ENCODE results near the gene RBM47.
"Not testable (repeated sequence)": the region's sequence is repeated elsewhere in the genome, so short reads cannot be mapped to it uniquely, and the experiment has no call there.

The RBM47 gene

DNA sequence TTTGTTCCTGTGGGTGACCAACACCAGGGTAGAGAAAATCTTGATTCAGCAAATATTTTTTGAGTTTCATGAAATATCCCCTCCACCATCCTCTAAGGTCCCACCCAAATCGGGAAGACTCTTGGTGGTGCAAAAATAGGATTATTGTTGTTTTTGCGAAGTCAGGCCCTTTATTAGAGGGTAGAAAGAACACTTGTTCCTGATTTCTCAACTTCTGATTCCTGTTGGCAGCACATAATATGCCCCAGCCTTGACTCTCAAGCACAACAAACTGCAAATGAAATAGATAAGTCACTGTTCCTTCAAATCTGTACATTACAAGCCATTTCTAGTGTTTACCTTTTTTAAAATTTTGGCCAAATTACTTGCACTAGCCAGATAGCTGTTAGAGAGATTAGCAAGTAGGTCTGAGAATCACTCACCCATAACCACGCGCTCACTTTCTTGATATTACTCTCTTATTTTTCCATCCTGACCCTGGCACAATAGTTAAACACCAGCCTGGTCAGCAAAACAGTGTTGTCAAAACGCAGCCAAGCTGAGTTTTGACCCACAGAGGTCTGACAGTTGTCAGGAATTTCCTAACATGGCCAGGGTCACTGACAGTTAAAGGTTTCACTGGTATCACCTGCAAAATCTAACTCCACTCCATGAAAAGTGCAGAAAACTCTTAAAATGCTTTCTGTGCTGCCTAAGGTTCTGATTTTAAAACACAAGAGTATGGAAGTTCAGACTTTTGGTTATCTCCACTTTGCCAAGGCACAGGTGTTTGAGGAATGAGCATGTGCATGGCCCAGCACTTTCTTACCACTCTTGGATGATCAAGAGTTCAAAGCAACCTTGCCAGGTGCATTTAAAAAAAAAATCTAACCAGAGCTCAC is 69.8 kb downstream of the RBM47 start:
- no peak for DNase-seq

DNA sequence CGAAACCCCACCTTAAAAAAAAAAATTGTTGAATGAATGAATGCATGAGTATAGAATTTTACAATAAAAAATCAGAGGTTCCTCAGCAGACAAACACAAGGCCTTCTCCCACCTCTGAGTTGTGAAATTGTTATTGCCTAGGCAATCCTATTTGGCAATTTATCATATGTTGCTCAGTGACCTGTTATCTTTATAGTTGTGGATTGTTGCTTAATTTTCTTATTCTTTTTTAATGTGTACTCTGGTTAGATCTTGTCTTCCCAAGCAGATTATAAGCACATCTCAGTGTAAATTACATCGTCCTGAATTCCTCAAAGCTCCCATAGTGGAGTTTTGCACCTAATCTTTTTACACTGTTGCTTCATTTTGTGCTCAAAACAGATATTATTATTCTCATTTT is 71.9 kb downstream of the RBM47 start:
- no peak for DNase-seq

DNA sequence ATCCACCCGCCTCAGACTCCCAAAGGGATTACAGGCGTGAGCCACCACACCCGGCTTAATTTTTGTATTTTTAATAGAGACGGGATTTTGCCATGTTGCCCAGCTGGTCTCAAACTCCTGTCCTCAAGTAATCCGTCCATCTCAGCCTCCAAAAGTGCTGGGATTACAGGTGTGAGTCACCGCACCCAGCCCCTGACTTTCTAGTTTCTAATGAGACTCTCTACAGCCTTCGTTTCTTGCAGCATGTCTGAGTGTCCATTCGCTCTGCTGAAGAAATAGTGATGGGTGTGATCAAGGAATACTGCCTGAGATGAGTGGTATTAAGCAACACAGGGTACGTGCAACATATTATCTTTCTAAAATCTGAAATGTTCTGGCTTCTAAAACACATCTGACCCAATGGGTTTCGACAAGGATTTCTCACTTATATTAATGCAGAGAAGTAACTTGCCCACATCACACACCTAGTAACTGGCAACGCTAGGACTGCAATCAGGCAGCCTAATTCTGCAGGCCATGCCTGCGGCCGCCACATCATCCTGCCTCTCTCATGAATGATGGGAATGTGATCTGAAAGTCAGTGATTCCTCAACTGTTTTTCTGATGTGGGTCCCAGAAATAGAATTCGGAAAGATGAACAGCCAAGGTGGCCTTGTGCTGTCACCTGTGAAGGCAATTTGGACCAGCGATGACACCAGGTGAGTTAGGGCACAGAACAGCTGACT is 74.3 kb downstream of the RBM47 start:
- DNase-seq = no peak

DNA sequence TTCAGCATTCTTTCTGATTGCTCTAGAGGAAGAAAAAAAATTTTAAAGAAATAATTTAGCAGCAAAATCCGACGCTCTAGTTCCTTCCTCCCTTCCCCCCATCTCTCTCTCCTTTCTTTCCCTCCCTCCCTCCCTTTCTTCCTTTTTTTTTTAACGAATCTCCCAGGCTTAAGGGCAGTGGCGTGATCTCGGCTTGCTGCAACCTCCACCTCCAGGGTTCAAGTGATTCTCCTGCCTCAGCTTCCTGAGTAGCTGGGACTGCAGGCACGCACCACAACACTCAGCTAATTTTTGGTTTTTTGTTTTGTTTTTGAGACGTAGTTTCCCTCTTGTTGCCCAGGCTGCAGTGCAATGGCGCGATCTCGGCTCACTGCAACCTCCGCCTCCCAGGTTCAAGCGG is 75.0 kb downstream of the RBM47 start:
- DNase-seq = not testable (repeated sequence)

DNA sequence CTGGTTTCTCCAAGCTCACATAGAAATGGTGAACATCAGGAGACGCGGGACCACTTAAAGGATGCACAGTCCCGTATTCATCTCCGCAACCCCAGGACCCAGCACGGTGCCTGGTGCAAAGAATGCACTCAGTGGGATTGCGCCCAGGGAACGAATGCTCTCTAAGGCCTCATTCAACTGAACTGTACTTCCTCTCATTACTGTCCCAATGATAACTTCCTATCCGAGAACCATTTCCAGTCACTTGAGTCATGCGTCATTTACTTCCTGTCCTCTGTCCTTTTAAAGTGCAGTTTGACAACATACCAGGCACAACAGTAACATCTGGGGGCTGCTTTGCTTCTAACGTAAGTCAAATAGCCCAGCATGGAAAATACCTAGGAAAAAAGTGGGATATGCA is 75.7 kb downstream of the RBM47 start:
- DNase-seq = no peak

DNA sequence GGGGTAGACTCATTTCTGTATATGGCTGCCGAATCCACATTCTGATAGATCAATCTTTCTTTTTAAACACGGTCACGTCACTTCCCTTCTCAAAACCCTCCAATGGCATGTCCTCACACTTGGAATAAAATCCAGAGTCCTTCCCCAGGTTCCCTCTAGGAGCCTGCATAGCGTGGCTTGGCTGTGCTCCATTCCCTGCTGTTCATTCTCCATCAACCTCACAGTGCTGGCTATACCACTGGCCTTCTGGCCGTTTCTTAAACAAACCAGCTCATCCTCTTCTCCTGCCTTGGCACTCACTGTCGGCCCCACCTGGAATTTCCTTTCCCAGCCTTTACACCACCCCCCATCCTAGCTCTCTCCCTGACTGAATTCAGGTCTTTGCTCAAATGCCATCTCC is 77.1 kb downstream of the RBM47 start:
- DNase-seq = no peak

DNA sequence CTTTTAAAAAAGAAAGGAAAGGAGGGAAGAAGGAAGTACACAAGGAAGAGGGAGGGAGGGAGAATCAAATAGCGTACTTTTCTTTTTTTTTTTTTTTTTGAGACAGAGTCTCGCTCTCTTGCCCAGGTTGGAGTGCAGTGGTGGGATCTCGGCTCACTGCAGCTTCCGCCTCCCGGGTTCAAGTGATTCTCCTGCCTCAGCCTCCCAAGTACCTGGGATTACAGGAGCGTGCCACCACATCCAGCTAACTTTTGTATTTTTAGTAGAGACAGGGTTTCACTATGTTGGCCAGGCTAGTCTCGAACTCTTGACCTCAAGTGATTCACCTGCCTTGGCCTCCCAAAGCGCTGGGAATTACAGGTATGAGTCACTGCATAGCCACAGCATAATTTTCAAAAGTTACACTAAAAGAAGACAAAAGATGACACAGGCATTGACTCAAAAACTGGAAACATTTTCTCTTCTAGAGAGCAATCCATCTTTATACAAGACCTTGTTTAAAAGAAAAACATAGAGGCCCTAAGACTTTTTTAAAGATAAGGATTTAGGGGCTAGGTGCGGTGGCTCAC is 78.0 kb downstream of the RBM47 start:
- not testable (repeated sequence) for DNase-seq

DNA sequence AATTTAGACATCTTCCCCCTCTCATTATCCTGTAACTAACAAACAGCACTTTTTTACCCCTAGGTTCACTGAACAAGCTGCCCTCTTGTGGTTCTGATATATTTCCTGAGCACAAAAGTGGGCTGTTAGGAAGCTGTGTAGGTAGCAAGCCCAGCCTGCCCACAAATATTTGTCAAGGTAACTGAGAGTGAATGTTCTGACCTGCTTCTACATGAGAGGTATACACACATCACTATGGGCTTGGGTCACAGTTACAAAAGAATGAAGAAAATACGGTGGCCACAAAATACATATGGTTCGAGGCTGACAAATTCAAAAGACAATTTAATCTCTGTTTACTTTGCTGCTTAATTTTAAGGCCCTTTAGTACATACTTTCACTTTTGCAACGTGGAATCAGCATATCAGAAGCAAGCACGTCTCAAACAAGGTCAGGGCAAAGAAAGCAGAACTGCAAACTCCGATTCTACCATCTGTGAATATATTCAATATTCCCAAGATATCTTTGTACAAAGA is 78.7 kb downstream of the RBM47 start:
- no peak for DNase-seq

DNA sequence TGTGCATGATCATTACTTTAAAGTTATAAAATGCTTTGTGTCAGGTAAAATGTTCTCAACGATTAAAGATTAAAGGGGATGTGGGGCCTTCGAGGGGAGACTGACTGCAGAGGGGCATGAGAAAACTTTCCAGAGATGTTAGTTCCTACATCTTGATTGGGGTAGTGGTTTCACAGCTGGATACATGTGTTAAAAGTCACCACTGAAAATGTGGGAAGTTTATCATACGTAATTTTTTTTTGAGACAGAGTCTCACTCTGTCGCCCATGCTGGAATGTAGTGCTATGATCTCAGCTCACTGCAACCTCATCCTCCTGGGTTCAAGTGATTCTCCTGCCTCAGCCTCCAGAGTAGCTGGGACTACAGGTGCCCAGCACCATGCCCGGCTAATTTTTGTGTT is 79.5 kb downstream of the RBM47 start:
- DNase-seq = no peak

DNA sequence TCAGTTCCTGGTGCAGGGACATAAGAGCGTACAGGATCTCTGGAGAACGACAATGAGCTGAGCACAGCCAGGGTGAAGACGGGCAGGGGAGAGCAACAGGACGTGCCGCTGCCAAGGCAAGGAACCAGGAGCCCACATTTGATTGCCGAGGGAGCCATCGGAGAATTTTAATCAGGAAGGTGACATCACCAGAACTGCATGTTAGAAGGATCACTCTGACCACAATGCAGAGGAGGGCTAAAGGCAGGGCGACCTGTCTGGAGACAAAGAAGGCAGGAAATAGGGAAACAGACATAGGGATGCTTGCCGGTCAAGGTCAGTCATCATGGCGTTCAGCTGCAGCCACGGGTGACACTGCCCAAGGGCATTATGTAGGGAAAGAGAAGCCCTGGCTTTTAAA is 81.4 kb downstream of the RBM47 start:
- no peak for DNase-seq

DNA sequence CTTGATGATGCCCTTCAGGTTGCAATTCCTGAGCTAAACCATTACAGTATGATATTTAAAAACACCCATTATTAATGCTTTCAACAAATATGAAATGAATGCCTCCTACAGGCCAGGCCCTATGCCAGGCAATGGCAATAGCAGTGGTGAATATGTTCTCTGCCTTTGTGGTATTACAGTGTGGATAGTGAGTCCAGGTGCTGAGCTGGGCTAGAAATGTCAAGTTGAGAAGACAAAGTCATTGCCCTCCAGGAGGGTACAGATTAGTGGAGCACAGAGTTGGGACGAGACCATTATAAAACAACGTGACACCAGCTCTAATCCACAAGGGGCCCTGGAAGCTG is 81.9 kb downstream of the RBM47 start:
- peak; percentile 39 for DNase-seq

DNA sequence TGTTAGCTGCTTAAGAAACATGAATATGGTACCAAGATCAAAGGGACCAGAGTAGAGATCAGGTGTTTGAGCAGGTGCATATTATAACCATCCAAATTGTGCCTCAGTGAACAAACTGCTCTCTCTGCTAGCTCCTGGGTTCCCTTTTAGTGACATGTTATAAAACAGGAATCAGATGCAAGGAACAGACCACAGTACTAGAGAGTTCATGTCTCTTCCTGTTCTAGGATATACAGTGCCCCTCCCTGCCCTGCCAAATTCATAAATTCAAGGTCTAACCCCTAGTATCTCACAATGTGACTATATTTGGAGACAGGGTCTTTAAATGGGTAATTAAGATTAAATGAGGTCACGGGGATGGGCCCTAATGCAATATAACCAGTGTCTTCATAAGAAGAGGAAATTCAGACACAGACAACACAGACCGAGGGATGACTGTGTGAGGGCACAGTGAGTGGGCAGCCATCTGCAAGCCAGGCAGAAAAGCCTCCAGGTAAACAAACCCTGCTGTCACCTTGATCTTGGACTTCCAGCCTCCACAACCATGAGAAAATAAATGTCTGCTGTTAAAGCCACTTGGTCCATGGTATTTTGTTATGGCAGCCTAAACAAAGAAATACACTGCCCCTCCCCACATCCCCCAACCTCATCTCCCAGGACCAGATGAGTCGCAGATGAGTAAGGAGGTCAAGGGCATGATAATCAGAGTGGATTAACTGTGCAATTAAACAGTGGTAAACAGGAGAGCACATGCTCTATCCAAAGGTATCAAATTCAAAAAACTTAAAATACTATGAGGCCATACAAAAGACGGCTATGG is 82.5 kb downstream of the RBM47 start:
- peak; percentile 39 for DNase-seq

DNA sequence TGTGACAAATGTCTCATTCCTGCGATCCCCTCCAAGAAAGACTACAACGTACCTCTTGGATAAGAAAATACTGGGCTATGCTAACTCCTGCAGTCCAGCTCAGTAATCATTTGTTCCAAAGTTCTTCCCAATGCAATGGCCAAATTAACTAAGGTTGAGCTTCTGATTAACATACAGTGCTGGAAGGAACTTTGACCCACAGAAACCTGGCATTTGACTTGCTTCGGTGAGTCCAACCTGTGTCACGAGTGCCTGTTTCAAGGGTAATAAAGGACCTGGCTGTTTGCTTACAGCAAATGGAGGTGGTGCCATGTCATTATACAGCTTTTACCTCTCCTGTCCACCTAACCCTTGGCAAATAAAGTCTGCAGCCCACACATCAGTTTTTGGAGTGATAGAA is 83.2 kb downstream of the RBM47 start:
- DNase-seq = no peak

DNA sequence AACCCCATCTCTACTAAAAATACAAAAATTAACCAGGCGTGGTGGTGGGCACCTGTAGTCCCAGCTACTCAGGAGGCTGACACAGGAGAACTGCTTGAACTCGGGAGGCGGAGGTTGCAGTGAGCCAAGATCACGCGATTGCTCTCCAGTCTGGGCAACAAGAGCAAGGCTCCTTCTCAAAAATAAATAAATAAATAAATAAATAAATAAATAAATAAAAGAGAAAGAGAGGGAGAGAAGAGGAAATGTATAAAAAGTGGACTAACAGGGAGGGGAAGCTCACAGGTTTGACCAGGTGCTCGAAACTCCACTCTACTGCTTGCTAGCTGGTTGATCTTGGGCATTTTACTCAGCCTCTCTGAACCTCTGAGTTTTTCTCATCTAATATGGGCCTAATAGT is 84.2 kb downstream of the RBM47 start:
- DNase-seq = not testable (repeated sequence)

DNA sequence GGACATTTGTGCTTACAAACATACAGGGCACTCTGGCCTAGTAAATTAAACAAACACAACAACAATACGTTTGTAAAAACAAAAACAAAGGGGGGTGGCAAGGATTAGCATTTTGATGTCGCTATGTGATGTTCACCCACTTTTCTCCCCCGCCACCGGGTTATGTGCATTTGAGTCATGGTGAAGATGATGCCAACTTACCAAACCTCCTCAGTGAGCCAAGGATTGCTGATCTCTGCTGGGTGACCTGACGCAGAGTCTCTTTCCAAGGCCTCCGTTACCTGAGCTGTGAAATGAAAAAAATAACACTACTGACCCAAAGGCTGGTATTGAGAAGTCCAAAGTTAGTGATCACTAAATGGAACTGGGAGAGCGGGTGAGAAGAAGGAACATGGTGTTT is 85.4 kb downstream of the RBM47 start:
- DNase-seq = no peak

DNA sequence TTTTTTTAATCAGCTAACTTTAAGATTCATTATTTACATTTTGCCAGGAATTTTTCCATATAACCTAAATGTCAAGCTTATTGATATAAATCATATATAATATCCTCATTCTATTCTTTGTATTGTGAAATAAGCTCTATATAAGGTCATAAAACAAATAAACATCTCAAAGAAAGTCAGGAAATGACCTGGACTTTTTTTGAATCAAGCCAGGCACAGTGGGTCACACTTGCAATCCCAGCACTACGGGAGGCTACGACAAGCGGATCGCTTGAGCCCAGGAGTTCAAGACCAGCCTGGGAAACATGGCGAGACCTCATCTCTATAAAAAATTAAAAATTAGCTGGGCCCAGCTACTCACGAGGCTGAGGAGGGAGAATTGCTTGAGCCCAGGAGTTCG is 88.9 kb downstream of the RBM47 start:
- DNase-seq = no peak

DNA sequence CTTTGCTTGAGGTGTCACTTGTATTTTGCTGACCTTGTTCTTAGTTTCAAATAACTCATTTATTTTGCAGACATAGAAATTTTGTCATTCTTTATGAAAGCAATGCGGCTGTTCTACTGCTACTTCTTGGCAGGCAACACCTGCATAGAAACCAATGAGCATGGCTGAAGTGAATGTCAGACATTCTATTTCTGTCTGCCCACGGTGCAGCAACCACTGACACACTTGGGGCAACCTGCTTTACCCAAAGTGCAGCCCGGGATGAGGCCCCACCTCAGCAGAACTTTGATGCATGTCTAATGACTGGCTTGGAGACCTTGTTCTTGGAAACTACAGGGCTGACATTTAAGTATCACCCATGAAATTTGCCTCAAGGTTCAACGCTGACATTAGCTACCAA is 93.6 kb downstream of the RBM47 start:
- DNase-seq = no peak

DNA sequence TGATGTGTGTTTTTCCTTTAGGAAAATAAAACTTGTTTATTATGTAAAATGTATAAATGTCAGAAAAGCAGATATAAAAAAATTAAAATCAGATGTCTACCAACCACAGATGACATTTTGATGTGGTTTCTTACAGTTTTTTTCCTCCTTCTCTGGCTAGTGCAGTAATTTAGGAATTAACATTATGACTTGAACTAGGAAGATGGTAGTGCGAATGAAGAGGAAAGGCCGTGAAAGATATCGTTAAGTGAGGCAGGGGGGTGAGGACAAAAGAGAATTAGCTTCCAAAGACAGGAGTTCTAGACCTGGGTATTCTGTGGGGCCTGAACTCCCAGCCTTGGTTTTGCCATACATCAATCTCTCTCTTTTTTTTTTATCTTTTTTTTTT is 98.0 kb downstream of the RBM47 start:
- no peak for DNase-seq

DNA sequence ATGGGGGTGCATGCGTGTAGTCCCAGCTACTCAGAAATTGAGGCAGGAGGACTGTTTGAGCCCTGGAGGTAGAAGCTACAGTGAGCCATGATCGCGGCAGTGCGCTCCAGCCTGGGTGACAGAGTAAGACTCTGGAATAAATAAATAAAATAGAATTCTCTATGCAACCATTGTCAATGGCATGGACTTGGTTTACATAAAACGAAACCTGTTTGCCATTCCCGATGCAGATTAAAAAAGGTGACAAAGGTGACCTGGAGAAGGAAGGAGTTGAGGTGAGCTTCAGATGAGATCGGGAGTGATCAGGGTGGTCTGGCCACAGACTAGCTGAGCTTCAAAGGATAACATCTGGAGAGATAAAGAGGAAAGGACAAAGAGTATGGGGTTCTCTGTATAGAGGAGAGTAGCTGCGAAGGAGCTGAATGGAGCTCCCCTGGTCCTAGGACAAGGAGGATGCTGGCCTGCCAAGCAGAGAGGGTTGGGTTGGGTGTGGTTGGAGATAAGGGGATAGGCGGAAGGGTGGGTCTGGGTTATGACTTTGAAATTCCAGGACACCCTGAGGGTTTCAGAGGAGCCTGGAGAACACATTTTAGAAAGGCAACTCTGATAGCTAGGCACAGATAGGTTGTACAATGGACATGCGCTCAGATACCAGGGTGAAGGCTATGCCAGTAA is 98.6 kb downstream of the RBM47 start:
- no peak for DNase-seq

DNA sequence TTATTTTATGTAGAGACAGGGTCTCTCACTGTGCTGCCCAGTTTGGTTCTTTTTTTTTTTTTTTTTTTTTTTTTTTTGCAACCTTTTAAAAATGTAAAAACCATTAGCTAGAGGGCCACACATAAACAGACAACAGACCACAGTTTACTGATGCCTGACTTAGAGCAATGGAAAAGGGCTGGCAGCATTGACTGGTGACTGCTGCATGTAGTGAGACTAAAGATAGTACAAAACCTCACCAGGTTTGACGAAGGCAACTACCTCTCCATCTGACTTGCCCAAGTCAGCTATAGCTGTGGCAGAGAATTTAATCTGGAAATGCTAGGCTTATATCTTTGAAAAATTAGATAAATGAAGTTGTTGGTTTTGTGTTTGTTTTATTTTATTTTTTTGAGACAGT is 102.9 kb downstream of the RBM47 start:
- no peak for DNase-seq

DNA sequence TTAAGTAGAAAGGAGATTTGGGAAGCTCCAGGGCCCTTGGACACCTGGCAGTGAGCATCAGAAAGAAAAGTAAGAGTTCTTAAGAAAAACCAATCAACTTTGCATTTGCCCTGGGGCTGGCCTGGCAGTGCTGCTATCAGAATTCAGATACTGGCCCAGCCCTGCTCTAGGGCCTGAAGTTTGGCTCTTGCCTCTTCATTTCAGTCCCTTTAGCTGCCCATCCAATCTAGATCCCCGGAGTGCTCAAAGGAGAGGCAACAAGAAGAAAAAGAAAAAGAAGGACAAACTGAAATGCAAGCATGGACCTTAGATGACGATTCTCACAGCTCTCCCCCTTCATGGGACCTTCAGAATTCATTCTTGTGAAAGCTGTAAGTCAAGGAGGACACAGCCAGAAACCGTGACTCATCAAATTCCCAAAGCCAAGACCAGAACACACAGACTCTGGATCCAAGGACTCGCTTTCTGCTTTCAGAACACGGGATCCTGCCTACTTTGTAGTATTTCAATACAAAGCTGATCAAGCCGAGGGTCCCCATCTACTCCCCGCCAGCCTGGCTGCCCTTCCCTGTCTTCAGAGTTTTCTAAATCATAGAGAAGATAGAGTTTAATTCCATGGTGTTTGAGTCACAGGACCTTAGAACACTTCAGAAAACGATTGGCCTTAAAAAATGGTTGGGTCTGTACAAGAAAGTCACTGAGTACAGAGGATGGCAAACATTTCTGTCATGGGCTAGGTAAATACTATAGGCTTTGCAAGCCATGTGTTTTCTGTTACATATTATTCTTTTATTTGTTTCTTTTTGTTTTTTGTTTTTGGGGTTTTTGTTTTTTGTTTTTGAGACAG is 103.7 kb downstream of the RBM47 start:
- DNase-seq = no peak

Data from NCI-H524 treated with DMSO at 0.1 percent for 48 hours (cell line).